NCI-H1417 (cell line): ENCODE results near the gene GP1BA.
"Not testable (repeated sequence)": the region's sequence is repeated elsewhere in the genome, so short reads cannot be mapped to it uniquely, and the experiment has no call there.

Experiments used
- DNase-seq, 3 experiments: peaks; one replicate each; lab custom pipeline; 2025; lab: John Stamatoyannopoulos, UW

The GP1BA gene

GRCh38 chr17:4901648-4902344 lies 30.3 kb upstream of the GP1BA start:
- DNase-seq, result no peak

- DNase-seq, result no peak
Observed at GRCh38 chr17:4902540-4902939, 29.5 kb upstream of the GP1BA start.

GRCh38 chr17:4903051-4903818 lies 28.8 kb upstream of the GP1BA start, which contains the start of gene CHRNE:
Gene CHRNE, minus strand, starts transcription at chr17:4903098. Its CDS starts 35 bp downstream, at chr17:4903063.
- DNase-seq, result peak; percentile 48 to 80 (median 53)

- not testable (repeated sequence) for DNase-seq
Observed at GRCh38 chr17:4906642-4907041, 25.4 kb upstream of the GP1BA start.

- peak in 2 of 3 experiments; percentile 51 to 70 for DNase-seq
Observed at GRCh38 chr17:4908301-4908700, 23.8 kb upstream of the GP1BA start.

GRCh38 chr17:4908711-4909496 lies 23.2 kb upstream of the GP1BA start:
- peak; percentile 9 to 86 (median 71) for DNase-seq

- DNase-seq, result no peak
Observed at GRCh38 chr17:4913994-4914393, 18.1 kb upstream of the GP1BA start.

- not testable (repeated sequence) for DNase-seq
Observed at GRCh38 chr17:4914551-4914950, 17.5 kb upstream of the GP1BA start.

GRCh38 chr17:4919511-4920047 lies 12.5 kb upstream of the GP1BA start:
- DNase-seq, result no peak

GRCh38 chr17:4920351-4921048 lies 11.6 kb upstream of the GP1BA start:
- no peak for DNase-seq

- no peak for DNase-seq
Observed at GRCh38 chr17:4921320-4921719, 10.8 kb upstream of the GP1BA start.

- DNase-seq, result not testable (repeated sequence)
Observed at GRCh38 chr17:4926577-4927335, 5.3 kb upstream of the GP1BA start.

GRCh38 chr17:4928881-4929280 lies 3.2 kb upstream of the GP1BA start:
- DNase-seq, result no peak

- DNase-seq, result no peak
Observed at GRCh38 chr17:4932756-4933155, 679 bp downstream of the GP1BA start.

- DNase-seq, result no peak
Observed at GRCh38 chr17:4933646-4934045, 1.6 kb downstream of the GP1BA start.

GRCh38 chr17:4934173-4934979 lies 2.3 kb downstream of the GP1BA start:
- no peak for DNase-seq

GRCh38 chr17:4935650-4936049 lies 3.6 kb downstream of the GP1BA start:
- DNase-seq, result no peak

- no peak for DNase-seq
Observed at GRCh38 chr17:4936436-4936835, 4.4 kb downstream of the GP1BA start.

GRCh38 chr17:4937553-4937952 lies 5.5 kb downstream of the GP1BA start:
- DNase-seq, result no peak

- DNase-seq, result no peak
Observed at GRCh38 chr17:4938069-4938491, 6.0 kb downstream of the GP1BA start.
